NCI-H526 treated with DMSO at 0.1 percent for 48 hours (cell line): Measurements from ENCODE around the gene EFHD2.
A peak's percentile ranks its signal among the peaks of the same experiment; 100 is the strongest.
"Not testable (repeated sequence)": the region's sequence is repeated elsewhere in the genome, so short reads cannot be mapped to it uniquely, and the experiment has no call there.

Experiments used
- DNase-seq: peaks from one replicate; lab custom pipeline; 2025; lab: John Stamatoyannopoulos, UW

The EFHD2 gene

DNA sequence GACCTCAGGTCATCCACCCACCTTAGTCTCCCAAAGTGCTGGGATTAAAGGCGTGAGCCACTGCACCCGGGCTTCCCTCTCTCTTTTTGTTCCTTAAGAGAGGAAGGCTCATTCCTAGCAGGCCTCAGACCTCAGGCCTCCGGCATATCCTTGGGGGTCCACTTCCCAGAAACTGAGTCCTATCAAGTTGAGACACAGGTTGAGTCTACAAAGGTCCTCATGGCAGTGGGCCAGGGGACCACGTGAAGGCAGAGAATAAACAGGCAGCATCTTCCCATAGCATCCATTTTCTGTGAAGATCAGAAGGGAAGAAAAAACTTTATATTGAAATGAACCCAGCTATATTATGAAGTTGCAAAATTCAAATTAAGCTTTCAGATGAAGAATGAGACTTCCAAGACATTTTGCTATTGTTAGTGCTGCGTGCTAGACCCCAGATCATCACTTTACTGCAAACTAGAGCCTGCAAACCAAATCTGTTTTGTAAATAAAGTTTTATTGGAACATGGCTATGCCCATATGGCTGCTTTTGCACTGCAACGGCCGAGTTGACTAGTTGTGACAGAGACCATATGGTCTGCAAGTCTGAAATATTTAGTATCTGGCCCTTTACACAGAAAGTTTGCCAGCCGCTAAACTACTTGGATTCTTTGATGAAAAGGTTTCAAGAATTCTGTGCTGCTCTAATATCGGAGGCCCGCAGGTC lies 43.3 kb downstream of the EFHD2 start:
- no peak for DNase-seq

DNA sequence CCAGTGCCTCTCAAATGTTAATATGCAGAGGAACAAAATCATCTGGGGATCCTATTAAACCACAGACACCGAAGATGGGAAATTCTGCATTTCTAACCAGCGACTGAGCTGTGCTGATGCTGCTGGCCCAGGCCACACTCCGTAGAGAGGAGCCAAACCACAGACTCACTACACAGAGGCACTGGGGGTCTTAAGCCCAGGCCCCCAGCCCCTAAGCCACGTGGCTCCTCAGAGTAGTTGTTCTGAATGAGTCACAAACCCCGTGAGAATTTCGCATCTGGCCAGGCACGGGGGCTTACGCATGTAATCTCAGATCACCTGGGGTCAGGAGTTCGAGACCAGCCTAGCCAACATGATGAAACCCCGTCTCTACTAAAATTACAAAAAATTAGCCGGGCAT lies 44.0 kb downstream of the EFHD2 start:
- DNase-seq, result no peak

- DNase-seq, result no peak
Measured at GRCh38 chr1:15454256-15454655, 44.6 kb downstream of the EFHD2 start.

GRCh38 chr1:15455522-15455921 lies 45.8 kb downstream of the EFHD2 start:
- peak; percentile 81 for DNase-seq

DNA sequence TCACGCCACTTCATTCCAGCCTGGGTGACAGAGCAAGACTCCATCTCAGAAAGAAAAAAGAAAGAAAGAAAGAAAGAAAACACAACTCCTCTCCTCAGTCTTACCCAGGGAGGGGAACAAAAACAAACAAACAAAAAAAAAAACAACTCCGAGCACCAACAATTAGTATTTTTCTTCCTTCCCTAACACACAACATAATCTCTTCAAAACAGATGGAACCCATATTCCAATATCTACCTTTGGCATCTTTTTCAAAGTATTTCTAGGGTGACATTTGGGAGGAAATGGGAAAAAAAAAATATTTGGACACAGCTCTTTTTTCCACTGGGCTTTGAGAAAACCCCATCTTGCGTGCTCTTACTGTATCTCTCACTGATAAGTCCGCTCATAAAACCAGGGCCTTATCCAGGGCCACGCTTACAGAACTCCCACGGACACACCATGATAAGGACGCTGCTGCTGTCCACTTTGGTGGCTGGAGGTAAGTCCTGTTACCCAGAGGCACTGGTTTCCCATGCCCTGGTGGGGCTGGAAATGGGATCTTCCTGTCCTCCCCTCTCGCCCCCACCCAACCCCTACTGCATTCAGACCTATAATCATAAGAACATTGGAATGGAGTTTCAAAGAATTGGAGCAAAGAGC lies 46.7 kb downstream of the EFHD2 start, which contains the start of gene CELA2A:
CELA2A (plus strand) TSS at position 420 of the 642 bp plus-strand sequence; CDS start at position 442, 22 bp downstream.
- DNase-seq, result no peak

DNA sequence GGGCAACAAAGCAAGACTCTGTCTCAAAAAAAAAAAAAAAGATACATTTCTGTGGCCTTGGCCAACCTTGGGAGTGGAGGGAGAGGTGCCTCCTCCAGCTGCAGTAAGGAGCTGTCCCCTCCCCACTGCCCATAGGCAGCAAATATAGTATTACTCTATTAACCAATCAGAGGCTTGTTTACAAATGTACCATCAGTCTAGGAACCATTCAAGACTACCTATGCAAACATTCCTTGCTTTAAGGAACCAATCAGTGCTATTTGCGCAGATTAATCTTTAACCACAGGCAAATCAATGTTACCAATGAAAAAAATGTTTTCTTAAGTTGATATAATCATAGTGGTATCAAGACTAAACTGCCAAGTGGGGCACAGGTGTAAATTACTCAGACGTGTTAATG lies 47.9 kb downstream of the EFHD2 start:
- DNase-seq, result no peak

DNA sequence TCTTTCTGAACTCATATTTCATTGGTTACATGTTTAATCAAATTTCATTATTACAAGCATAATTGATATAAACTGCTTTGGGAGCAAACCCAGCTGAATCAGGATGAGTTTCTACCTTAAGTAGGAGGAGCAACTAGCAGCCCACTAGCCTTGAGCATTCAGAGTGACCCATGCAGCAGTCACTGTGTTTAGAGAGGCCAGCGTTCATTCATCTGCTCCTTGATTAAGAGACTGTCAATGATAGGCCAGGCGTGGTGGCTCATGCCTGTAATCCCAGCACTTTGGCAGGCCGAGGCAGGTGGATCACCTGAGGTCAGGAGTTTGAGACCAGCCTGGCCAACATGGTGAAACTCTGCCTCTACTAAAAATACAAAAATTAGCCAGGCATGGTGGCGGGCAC lies 48.7 kb downstream of the EFHD2 start:
- DNase-seq, result not testable (repeated sequence)

- no peak for DNase-seq
Measured at GRCh38 chr1:15459771-15460707, 50.4 kb downstream of the EFHD2 start.

DNA sequence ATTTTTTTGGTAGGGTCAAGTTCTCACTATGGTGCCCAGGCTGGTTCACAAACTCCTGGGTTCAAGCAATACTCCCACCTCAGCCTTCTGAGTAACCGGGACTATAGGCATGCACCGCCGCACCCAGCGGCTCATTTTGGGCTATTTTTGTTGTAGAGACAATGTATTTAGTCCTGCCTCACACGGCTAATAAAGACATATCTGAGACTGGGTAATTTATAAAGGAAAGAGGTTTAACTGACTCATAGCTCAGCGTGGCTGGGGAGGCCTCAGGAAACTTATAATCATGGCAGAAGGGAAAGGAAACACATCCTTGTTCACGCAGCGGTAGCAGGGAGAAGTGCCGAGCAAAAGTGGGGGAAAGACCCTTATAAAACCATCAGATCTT lies 51.0 kb downstream of the EFHD2 start:
- no peak for DNase-seq

DNA sequence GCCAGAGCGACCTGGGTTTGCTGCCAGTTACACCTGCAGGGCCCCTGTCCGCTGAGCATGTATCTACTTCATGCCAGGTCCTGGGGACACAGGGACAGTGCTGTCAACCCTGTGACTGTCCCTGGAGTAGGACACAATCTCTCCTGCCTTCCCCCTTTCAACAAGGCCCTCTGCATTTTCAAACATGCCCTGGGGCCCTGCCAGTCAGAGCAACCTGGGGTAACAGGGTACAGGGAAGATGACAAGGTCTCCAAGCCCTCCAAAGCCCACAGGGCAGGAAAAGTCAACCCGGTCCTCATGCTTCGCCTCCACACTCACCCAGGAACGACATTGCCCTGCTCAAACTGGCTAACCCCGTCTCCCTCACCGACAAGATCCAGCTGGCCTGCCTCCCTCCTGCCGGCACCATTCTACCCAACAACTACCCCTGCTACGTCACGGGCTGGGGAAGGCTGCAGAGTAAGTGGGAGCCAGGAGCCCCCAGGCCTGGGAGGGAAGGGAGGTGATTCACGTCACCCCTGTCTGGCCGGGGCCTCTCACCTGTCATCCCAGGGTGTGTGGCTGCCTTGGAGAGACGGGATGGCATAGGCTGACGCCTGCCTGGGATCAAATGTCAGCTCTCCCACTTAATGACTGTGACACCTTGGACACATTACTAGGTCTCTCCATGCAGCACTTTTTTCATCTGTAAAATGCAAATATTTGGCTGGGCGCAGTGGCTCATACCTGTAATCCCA lies 53.5 kb downstream of the EFHD2 start:
- DNase-seq, result peak; percentile 26

DNA sequence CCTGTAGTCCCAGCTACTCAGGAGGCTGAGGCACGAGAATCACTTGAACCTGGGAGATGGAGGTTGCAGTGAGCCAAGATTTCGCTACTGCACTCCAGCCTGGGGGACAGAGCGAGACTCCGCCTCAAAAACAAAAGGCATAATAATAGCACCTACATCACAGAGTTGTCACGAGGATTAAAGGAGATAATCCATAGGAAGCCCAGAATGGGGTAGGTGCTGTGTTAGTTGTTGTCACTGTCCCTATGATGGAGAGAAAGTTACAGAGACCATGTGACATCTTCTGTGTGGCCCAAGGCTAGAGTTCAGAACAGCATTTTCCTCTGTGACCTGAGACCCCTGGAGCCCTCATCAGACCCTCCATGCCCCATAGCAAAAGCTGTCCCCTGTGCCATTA lies 54.2 kb downstream of the EFHD2 start:
- not testable (repeated sequence) for DNase-seq

- no peak for DNase-seq
Measured at GRCh38 chr1:15465674-15466073, 56.0 kb downstream of the EFHD2 start.

DNA sequence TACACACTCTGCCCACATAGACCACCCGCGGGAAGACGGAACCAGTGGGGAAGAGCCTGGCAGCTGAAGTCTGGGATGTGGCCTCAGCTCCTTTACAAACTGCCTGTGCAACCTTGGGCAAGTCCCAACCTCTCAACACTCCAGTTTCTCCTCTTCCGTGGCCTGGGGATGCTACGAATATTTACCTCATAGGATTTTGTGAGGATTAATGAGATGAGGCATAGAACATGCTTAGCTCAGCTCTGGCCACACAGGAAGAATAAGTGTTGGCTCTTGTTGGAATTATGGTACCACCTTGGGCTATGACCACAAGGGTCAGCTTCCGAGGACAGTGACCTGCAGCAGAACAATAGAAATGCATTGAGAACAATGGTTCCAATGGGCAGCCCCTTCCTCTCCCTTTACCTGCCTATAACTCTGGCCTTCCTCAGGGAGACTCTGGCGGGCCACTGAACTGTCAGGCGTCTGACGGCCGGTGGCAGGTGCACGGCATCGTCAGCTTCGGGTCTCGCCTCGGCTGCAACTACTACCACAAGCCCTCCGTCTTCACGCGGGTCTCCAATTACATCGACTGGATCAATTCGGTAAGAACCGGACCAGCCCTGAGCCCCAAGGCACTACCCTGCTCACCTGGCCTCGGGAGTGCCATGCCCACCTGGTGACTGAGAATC lies 57.4 kb downstream of the EFHD2 start:
- DNase-seq, result not testable (repeated sequence)

DNA sequence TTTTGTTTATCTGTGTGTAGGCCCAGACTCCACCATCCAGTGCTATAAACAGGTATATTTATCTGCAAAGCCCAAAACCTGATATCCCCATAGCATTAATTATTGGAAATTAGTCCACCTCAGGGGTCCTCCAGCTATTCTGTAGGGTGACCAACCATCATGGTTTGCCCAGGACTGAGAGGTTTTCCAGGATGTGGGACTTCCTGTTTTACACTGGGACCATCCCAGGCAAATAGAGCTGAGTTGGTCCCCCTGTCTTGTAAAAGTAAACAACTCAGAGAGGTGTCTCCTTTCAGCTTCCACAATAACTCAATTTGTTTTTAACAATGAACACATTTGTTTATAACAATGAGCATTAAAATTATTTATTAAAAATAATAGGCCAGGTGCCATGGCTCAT lies 58.5 kb downstream of the EFHD2 start:
- no peak for DNase-seq

DNA sequence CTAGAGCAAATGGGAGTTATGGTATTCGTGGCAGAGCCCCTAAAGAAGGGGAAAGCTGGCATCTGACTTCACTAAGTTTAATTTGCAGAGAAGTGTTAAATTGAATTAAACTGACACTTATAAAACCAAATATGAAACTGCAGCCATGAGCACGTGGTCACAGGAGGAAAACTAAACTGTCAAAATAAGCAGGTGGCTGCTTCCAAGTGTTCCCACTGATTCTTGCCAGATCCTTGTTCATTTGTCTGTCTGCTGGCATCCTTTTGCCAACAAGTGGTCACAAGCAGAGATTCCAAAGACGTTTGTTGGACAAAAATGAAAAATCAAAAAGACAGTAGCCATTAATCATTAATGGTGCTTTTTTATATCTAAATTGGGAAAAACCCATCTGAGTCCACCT lies 59.7 kb downstream of the EFHD2 start:
- DNase-seq, result no peak

GRCh38 chr1:15469821-15470448 lies 60.2 kb downstream of the EFHD2 start:
- not testable (repeated sequence) for DNase-seq

- DNase-seq, result not testable (repeated sequence)
Measured at GRCh38 chr1:15471067-15471466, 61.4 kb downstream of the EFHD2 start.

DNA sequence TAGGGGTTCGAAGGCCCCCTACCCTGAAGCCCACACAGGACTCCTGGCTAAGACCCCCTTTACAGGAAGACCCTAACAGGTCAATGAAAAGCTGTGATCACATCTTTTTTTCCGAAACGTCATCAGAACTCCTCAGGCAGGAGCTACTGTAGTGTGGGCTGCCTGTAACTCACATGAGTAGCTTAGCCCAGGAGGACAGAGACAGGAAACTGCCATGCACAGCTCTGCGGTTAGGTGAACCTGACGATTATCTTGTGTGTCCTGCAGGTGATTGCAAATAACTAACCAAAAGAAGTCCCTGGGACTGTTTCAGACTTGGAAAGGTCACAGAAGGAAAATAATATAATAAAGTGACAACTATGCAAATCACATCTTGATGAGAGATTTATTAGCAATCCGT lies 62.0 kb downstream of the EFHD2 start:
- peak; percentile 62 for DNase-seq

GRCh38 chr1:15472587-15472986 lies 62.9 kb downstream of the EFHD2 start:
- DNase-seq, result no peak

- no peak for DNase-seq
Measured at GRCh38 chr1:15475752-15476314, 66.1 kb downstream of the EFHD2 start, which contains the start of gene CELA2B. CELA2B (plus strand) TSS chr1:15476104; CDS start chr1:15476126, 22 bp downstream.
